ENCODE measurements around the gene LFNG. TPM values are rescaled to one million over a fixed set of nuclear protein-coding genes. Genes with fewer than 3 reads are reported as not detected.

The LFNG gene
- total and polyA plus RNA-seq, 2 of the 13 experiments (the other 11 are each of a cell fraction or from before 2014, with no cell fraction given): 0.44 to 1.5 TPM

- TF ChIP-seq AHDC1 (CRISPR knock-in tag; IDR thresholded peaks at IDR 0.05; ENCODE audit: borderline replicate concordance): peak; percentile 48; the same call in 1 of the 2 replicates
- TF ChIP-seq ZFAT (CRISPR knock-in tag; conservative IDR thresholded peaks at IDR 0.05): no peak
- TF ChIP-seq ZNF513 (CRISPR knock-in tag; conservative IDR thresholded peaks at IDR 0.05): no peak; the same call in 1 of the 2 replicates
- peak; percentile 40; the same call in 1 of the 2 replicates for TF ChIP-seq PAXIP1 (CRISPR knock-in tag; conservative IDR thresholded peaks at IDR 0.05)
- TF ChIP-seq, protein P1, sequence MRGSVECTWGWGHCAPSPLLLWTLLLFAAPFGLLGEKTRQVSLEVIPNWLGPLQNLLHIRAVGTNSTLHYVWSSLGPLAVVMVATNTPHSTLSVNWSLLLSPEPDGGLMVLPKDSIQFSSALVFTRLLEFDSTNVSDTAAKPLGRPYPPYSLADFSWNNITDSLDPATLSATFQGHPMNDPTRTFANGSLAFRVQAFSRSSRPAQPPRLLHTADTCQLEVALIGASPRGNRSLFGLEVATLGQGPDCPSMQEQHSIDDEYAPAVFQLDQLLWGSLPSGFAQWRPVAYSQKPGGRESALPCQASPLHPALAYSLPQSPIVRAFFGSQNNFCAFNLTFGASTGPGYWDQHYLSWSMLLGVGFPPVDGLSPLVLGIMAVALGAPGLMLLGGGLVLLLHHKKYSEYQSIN (CRISPR knock-in tag; IDR thresholded peaks at IDR 0.05; ENCODE audit: borderline replicate concordance): no peak
- TF ChIP-seq GMEB1 (CRISPR knock-in tag; IDR thresholded peaks at IDR 0.05; ENCODE audit: borderline replicate concordance): peak; percentile 56; the same call in 1 of the 2 replicates
- no peak for TF ChIP-seq MTA3 (CRISPR knock-in tag; IDR thresholded peaks at IDR 0.05)
- no peak for TF ChIP-seq HNF4A (CRISPR knock-in tag; IDR thresholded peaks at IDR 0.05)
- no peak for TF ChIP-seq ZBTB43 (CRISPR knock-in tag; conservative IDR thresholded peaks at IDR 0.05)
These were observed 35.8 kb downstream of the LFNG start, which contains the start of gene BRAT1 (continued) for GRCh38 chr7:2555121-2556052.

All from HepG2 (cell line).